ENCODE results near the gene CFAP68. TPM values are rescaled to one million over a fixed set of nuclear protein-coding genes. Genes with fewer than 3 reads are reported as not detected.

Gene CFAP68
- total and polyA plus RNA-seq, 2 of the 8 experiments (the other 6 are each of a cell fraction or from before 2014, with no cell fraction given), result 21.4 to 43.1 TPM

DNA sequence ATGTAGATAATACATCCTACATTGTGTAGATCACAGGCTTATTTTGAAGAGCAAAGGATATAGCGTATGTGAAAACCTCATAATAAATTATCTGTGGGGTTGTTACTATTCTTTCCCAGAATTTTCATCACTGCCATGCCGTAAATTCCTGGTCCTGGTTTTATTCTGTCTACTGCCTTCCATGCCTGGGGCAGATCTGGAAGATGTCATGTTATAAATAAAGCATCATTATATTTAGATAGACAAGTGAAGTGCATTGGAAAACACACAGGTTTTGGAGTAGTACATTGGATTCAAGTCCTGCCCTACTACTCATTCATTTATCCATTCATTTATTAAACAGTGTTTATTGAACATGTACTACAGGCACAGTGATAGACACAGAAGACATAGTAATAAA lies 41.6 kb downstream of the CFAP68 start (continued):
- no peak for TF ChIP-seq CHD2 (IDR thresholded peaks at IDR 0.05; ENCODE audit: low read length)
- TF ChIP-seq CTBP2 (IDR thresholded peaks at IDR 0.05; ENCODE audit: borderline replicate concordance, insufficient read depth, insufficient read length, low read length), result no peak
- no peak for TF ChIP-seq YY1 (IDR thresholded peaks at IDR 0.05; ENCODE audit: low read depth, low read length)
- no peak for TF ChIP-seq ZNF274 (IDR thresholded peaks at IDR 0.05; ENCODE audit: borderline replicate concordance, extremely low read depth, low read length)
- TF ChIP-seq BCL11A (IDR thresholded peaks at IDR 0.05; ENCODE audit: low read depth in 2 of 2, low read length in 2 of 2), result no peak
